ENCODE data around the gene PGLYRP2.
"Not testable (repeated sequence)": the region's sequence is repeated elsewhere in the genome, so short reads cannot be mapped to it uniquely, and the experiment has no call there.

PGLYRP2 gene, protein sequence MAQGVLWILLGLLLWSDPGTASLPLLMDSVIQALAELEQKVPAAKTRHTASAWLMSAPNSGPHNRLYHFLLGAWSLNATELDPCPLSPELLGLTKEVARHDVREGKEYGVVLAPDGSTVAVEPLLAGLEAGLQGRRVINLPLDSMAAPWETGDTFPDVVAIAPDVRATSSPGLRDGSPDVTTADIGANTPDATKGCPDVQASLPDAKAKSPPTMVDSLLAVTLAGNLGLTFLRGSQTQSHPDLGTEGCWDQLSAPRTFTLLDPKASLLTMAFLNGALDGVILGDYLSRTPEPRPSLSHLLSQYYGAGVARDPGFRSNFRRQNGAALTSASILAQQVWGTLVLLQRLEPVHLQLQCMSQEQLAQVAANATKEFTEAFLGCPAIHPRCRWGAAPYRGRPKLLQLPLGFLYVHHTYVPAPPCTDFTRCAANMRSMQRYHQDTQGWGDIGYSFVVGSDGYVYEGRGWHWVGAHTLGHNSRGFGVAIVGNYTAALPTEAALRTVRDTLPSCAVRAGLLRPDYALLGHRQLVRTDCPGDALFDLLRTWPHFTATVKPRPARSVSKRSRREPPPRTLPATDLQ

DNA sequence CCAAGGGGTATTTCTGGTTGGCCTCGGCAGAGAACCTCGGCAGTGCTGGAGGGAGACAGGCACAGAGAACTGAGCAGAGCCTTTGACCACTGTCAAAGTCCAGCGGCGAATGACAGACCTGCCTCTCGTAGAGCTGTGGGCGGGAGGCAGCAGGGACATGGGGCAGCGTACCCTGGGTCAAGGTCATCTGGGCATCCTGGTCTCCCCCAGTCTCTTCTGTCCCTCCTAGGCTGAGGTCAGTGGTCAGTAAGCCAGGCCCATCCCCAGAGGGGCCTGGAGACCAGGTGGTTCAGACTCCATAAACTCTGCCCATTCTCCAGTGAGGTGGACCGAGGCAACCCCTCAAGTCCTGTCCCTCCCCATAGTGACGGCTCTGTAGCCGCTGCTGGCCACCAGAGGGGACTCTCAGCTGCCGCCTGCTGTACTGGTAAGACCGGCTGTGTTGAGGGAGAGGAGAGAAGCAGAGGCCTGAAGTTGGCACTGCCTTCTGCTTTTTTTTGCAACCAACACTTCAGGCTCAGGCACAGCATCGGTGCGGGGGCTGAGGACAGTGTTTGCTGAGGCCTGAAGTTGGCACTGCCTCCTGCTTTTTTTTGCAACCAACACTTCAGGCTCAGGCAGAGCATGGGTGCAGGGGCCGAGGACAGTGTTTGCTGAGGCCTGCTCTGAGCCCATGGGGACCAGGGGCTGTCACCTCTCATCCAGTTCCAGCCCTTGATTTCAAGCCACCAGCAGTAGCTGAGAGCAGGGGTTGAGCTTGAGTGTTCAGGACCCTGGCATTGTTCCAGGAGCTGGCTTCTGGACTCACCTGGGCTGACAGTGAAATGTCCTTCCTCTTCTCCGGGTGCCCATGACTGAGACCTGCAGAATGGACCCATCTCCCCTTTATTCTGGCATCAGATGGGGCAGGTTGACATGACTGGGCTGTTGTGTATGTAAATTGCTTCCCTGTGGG, at the start of gene PGLYRP2:
PGLYRP2 (minus strand) TSS at position 111 of the 955 bp plus-strand sequence. CDS start 130 bp downstream, outside the sequence.
- no peak for DNase-seq

DNA sequence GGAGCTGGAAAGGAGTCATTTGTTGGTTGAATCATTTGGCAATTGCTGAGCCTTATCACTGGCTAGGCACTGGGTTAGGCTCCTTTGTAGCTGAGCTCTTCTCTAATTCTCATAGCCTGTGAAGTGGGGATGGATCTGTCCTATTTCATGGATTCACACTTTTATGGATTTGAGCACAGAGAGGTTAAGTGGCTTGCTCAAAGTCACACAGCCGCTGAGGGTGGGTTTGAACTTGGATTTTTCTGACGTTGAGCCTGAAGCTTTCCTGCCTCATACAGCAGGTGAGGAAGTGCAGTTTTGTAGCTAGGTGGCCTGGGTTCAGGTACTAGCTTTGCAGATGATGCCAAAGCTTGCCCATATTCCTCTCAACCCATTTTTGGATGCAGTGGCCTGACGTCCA, 48.4 kb upstream of the PGLYRP2 start:
- no peak for DNase-seq

DNA sequence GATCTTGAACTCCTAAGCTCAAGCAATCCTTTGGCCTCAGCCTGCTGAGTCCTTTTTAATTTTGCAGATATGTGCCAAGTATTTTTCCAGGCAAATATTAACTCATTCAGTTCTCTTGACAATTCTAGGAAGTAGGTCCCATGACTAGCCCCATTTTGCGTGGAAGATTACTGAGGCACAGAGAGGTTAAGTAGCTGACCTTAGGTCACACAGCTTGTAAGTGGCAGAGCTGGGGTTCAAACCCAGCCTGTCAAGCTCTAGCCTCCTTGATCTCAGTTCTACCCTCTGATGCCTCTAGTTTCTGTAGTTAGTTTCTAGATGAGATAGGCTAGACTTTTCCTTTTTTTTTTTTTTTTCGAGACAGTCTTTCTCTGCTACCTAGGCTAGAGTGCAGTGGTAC, 47.1 kb upstream of the PGLYRP2 start:
- DNase-seq = no peak

DNA sequence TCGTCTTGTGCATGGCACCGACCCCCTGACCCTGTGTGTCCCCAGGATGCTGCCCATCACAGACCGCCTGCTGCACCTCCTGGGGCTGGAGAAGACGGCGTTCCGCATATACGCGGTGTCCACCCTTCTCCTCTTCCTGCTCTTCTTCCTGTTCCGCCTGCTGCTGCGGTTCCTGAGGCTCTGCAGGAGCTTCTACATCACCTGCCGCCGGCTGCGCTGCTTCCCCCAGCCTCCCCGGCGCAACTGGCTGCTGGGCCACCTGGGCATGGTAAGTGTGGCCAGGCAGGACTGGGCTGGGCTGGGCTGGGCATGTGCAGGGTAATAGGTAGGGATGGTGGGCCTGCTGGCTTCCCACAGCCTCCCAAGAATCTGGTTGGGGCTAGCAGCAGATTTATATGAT, 46.0 kb upstream of the PGLYRP2 start:
- DNase-seq = no peak

DNA sequence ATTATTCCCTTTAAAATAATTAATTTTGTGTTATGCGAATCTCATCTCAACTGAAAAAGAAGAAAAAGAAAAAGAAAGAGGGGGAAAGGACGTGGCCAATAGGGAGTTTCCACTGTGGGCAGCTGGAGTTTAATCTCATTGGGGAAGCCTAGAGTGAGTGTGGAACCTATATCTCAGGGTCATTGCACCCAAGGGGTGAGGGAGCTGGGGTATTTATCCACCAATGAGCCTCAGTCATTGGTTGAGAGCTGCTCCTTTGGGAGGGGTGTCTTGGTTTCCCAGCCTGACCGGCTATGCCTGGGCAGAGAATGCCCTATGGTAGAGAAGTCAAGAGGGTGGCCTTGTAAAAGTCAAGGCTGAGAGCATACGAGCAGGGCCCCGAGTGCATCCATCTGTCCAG, 45.5 kb upstream of the PGLYRP2 start:
- no peak for DNase-seq

DNA sequence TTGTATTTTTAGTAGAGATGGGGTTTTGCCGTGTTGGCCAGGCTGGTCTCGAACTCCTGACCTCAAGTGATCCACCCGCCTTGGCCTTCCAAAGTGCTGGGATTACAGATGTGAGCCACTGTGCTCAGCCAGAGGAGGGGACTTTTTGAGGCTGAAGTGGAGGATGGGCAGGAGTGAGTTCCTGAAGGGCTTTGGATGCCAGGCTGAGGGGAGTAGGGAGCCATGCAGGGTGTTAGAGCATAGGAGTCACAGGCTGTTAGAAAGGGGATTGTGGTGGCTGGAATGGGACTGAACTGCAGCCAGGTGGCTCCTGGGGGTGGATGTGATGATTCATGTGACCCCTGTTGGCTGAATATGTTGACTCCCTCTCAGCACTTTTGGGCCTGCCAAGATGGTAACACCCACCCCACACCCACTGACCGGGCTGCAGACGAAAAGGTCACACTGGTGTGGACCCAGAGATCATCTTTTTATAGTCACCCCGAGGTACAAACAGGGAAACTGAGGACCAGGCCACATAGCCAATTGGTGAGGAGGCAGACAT, 40.2 kb upstream of the PGLYRP2 start:
- DNase-seq = no peak

DNA sequence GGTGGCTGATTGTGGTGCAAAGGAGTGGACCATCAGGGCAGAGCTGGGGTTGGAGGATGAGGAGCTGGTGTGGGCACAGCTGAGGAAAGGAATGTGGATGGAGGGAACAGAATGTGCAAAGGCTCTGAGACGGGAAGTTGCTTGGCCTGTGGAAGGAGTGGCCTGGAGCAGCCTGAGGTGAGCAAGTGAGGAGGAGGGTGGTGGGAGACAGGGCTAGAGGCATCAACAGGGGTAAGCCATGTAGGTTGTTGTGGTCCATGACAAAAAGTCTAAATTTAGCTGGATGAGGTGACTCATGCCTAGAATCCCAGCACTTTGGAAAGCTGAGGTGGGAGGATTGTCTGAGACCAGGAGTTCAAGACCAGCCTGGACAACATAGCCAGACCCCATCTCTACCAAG, 38.5 kb upstream of the PGLYRP2 start:
- DNase-seq = no peak

DNA sequence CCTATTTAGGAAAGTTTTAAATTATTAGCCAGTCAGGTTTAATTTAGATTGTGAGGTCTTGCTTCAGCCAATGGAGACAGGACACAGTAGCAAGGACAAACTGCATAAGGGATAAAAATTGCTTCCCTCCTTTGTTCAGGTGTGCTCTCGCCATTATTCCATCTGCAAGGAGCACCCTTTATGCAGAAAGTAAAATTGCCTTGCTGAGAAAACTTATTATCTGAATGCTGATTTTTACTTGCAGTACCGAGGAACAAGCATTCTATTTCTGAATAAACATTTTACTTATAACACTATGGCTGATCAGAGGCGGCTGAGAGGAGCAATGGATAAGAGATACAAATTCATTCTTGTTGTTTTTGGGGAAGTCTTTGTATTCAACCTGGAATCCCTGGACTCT, 37.1 kb upstream of the PGLYRP2 start:
- DNase-seq = no peak

DNA sequence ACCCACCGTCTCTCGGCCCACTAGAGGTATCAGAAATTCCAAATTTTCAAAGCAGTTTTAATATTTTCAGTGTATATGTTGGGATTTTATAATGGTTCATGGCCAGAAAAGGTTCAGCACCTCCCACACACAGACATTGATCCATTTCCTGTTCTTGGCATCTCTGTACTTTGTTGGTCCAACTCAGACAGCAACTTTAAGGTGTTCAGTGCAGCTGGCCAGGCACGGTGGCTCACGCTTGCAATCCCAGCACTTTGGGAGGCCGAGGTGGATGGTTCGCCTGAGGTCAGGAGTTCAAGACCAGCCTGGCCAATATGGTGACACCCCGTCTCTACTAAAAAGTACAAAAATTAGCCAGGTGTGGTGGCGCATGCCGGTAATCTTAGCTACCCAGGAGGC, 35.9 kb upstream of the PGLYRP2 start:
- not testable (repeated sequence) for DNase-seq

DNA sequence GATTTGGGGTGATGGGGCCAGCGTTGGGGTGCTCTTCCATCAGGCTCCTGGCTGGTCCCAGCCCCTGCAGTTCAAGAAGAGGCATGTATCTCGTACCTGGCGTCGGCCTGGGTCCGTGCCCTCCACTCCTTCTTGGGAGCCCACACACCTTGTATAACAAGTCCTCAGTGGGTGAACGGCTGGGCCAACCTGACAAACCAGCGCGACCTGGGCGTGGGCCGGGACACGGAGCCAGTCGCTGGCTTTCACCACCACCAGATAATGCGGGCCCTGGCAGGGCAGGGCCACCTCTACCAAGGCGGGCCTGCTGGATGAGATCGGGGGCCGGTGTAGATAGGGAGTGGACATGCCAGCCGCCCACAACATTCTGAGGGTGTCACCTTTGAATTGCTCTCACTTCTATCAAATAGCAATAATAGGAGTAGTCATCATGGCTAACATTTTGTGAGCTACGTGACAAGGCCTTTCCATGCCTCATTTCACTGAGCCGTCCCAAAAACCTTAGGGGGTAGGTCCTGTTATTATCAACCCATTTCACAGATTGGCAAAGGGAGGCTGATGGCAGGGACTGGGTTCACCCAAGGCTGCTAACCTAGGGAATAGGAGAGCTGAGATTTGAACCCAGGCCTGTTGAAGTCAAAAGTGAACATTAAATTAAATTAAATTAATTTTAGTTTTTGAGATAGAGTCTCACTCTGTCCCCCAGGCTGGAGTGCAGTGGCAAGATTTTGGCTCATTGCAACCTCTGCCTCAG, 32.5 kb upstream of the PGLYRP2 start:
- no peak for DNase-seq

DNA sequence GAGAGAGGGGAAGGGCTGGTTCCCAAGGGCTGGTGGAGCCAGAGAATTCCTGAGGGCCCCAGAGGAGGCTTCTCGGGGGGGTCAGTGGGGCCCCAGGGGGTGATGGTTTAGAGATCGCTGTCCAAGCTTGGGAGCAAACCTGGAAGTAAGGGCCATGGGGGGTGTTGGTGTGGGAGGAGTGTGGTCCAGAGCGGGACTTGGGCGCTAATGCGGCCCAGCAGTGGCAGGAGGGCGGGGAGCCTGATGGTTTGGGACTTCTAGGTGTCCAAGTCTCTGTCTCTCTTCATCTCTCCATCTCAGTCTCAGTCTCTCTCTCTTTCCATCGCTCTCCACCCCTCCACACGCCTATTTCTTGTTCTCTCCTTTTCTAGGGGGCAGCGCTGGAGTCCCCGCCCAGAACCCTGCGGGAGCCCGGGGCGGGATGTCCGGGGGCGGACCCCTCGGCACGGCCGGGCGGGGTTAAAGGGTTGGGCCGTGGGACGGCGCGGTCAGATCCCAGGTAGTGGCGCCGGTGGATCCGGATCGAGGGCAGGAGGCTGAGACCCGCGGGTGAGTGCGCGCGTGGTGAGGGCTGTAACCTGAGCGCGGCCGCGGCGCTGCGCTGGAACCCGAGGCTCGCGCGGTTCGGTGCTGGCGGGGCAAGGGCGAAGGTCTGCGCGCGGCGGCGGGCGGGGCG, 28.9 kb upstream of the PGLYRP2 start, which contains the start of gene CYP4F22:
CYP4F22 (plus strand) TSS at position 491 of the 676 bp plus-strand sequence. CDS start 16,812 bp downstream, outside the sequence.
- DNase-seq = no peak

DNA sequence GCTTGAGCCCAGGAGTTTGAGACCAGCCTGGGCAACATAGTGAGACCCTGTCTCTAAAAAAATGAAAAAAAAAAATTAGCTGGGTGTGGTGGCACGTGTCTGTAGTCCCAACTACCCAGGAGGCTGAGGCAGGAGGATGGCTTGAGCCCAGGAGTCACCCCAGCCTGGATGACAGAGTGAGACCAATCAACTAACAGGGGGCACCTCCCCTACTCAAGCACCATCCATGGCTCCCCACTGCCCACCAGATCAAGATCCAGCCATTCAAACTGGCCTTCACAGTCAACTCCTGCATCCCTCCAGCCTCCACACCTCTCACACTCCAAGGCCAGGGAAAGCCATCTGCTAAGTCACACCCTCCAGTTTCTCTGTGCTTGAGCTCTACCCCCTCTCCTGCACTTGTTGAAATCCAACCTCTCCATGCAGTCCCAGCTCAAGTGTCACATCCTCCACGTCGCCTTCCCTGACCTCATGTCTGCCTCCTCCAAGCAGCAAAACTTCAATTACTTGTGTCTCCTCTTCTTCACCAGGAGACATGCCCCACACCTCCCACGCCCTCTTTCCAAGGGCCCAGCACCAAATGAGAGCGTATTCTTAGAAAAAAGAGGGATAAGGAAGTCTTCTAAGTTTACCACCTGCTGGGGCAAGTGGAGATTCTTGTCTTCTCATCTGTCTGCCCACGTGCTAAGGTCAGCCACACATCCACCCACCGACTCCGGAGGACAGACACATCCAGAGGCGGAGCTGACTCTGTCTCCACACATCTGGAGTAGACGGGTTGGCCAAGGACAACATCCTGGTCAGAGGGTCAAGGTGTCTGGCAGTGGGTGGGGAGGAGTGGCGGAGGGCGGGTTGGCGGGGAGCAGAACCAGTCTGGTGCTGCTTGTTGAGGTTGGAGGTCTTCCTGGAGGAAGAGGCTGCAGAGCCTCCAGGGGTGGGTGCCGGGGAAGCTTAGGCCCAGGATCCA, 28.1 kb upstream of the PGLYRP2 start:
- DNase-seq = no peak

DNA sequence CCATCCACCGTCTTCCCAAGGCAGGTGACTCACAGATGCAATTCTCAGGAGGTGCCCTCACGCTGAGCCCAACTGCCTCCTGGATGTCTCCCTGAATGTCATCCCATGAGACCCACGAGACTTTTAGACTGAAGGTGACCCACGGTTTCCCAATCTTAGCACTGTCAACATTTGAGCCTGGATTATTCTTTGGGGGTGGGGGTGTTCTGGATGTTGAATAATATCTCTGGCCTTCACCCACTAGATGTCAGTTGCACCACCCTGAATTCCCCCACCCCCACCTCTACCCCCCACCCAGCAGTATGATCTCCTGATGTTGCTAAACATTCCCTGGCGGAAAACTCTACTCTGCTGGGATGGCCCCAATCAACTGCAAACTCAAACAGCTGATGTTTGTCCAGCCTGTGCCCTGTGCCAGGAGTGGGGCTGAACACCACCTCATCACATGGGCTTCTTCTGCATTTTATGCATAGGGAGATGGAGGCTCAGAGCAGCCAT, 26.8 kb upstream of the PGLYRP2 start:
- no peak for DNase-seq

DNA sequence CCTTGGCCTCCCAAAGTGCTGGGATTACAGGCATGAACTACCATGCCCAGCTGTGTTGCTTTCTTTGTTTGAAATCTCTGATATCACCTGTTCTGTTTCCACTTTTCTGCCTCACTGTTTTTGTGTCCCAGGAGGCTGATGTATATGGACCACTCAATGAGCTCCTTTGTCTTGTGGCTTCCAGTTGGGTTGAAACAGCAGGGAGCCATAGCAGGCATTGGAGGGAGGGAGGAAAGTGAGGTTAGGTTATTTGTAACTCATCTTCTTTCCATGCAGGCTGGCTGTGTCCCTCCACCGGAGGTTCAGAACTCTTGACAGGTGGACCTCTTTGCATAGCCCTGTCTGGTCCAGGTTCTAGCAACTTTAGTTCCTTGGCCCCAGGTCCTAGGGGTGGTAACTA, 23.0 kb upstream of the PGLYRP2 start:
- no peak for DNase-seq

DNA sequence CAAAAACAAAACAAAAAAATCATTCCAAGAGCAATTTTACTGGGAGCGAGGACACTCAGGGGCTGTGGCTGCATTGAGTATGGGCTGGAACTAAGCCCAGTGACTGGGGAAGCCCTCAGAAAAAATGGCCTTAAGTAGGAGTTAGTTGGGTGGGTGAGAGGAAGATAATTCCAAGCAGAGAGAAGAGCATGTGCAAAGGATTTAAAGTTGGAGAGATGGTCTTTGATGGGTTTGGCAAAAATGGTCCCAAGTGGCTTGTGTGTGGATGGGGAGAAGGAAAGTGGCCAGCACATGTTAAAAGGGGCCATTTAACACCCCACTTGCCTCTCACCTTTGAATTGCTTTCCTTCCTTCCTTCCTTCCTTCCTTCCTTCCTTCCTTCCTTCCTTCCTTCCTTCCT, 22.3 kb upstream of the PGLYRP2 start:
- no peak for DNase-seq

DNA sequence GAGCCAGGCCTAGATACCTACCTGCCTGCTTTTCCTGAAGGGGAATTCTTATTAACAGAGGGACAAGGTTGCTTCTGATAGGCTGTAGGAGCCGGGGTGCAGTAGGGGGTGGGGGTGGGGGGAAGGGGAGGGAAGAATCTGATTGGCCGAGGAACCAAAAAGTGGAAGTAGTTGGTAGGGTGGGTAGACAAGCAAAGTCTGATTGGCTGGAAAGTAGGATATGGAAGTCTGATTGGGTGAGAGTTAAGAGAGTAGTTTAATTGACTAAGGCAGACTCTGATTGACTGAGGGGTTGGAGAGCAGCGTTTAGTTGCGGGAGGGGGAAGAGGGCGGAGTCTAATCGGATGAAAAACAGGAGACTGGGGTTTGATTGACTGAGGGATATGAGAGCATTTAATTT, 19.6 kb upstream of the PGLYRP2 start:
- DNase-seq = no peak

DNA sequence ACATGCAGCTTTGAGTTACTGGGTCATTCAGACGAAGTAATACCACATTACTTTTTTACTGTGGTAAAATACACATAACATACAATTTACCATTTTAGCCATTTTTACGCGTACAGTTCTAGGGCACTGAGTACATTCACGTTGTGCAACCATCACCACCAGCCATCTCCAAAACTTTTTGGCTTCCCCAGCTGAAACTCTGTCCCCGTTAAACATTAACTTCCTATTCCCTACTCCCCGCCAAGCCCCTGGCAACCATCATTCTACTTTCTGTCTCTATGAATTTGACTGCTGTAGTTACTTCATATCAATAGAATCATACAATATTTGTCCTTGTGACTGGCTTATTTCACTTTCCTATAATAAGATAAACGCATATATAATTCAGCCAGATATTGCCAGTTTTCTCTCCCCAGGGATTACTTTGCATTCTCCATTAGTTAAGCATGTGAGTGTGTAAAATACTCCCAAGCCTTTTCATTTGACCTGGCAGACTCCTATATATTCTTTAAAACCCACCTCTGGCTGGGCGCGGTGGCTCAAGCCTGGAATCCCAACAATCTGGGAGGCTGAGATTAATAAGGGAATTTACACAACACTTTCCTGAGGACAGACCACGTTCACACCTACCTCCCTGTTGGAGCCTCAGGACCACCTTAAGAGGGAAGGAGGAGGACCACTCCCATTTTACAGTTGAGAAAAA, 19.0 kb upstream of the PGLYRP2 start:
- DNase-seq = no peak

DNA sequence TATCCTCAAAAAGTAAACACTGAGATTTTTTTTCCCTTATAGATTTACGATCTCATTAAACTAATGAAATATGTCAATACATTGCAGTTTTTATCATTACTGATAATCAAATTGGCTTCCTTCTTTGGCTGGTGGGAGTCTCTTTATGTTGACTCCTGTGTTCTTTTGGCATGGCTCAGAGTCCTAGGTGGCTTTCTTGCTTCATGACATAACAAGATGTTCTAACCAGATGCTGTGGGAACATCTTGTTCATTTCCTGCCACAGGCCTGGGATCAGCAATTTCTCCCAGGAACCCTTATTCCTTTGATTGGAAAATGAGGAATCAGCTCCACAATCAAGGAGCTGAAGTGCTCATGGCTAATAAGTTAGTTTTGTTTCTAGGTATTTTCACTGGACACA, 15.8 kb upstream of the PGLYRP2 start:
- DNase-seq = no peak

DNA sequence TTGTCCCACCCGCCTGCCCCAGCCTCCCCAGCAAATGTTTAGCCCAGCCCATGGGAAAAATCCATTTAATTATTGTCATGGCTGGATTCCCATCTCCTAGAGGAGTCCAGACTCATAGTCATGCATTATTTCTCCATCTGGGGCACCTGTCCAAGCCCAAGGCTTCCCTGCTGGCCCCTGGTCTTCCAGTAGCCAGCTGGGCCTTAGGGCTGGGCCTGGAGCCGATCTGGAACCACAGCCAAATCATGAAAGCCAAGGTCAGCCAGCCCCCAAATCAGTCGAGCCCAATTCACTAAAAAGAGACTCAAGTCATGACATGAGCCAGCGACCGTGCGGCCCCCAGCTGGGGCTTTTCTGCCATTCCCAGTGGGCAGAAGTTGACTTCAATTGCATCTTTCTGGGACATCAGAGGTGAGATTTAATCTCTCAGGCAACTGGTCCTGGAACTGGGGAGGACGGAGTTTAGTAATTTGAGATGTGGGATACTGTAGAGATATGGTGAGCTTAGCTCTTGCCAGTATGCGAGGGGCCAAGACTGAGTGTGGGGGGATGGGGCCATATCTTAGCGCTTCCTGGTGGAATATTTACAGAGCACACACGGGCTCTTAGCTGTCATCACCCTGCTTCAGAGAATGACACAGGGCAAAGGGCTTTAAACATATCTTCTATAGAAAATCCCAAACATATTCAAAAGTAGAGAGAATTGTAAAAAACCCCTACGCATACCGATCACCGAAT, 9.4 kb upstream of the PGLYRP2 start:
- DNase-seq = no peak

Measured in CD4-positive, alpha-beta T cell treated with Interleukin-4 for 4 hours (primary cell).